OCI-LY7 (cell line): ENCODE data around the gene UBE2H.

Experiments
- CTCF ChIP-seq: fragments of 200-600 bp; sonication (generic); conservative IDR thresholded peaks from 2 replicates; pipeline ENCODE4 v1.5.1; 2014; ENCODE audit warnings: mild to moderate bottlenecking, antibody characterized with exemption, low read length, moderate library complexity, mixed read lengths
- EZH2phosphoT487 ChIP-seq: fragments of 200-600 bp; sonication (generic); IDR thresholded peaks from 2 replicates; pipeline ENCODE4 v1.6.1; 2018; ENCODE audit warnings: low read depth, borderline replicate concordance, mild to moderate bottlenecking, mixed run types, antibody characterized with exemption, low read length, moderate library complexity, mixed read lengths

GRCh38 chr7:129827467-129827990 is 125.2 kb downstream of the UBE2H start:
- TF ChIP-seq CTCF (no peak), EZH2phosphoT487 (no peak)
